Central memory CD4-positive, alpha-beta T cell (primary cell): ENCODE results near the gene COPE.
"Not testable (repeated sequence)": the region's sequence is repeated elsewhere in the genome, so short reads cannot be mapped to it uniquely, and the experiment has no call there.

ENCODE experiments used
- DNase-seq: peaks from one replicate; pipeline ENCODE4 v3.0.0; 2022
- total RNA-seq, 3 experiments: gene quantifications; one replicate each; lab custom pipeline; 2026; lab: John Stamatoyannopoulos, UW

Gene COPE
- 44.6 to 72.0 (median 57.0) reads per million in 3 experiments for total RNA-seq

DNA sequence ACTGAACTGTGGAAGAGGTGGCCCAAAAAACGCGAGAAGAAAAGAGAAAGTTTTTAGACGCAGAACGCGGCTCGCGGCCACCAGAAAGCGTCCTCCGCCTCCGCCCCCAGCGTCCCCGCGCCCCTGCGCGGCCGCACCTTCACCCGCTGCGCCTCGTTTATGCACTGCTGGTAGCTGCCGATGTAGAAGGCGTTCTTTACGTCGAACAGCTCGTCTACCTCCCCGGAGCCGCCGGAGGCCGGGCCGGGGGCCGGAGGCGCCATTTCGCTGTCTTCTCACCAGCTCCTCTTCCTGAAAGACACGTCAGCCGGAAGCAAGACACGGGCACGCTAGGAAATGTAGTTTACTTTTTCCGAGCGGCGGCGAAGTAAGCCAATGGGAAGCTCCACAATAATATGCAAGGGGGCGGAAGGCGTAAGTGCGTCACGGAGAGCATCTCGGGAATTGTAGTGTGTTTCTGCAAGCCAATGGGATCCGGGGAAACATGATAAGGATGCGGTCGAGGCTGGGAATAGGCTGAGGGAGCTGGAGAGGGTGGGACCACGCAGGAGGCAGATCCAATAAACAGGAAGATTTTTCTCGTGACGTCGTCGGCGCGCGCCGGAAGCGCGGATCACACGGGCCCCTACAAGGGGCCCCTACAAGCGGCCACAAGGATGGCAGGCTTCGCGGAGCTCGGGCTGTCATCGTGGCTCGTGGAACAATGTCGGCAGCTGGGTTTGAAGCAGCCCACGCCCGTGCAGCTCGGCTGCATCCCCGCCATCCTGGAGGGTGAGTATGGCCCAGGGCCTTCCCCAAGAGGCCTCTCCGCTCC lies at the start of gene COPE, which contains the start of gene DDX49:
TSS of gene COPE (minus strand) at position 302 of the 814 bp plus-strand sequence. CDS start at position 263, 39 bp downstream.
TSS of gene DDX49 (plus strand) at position 630 of the 814 bp plus-strand sequence. CDS start at position 657, 27 bp downstream.
- peak; percentile 99 for DNase-seq

DNA sequence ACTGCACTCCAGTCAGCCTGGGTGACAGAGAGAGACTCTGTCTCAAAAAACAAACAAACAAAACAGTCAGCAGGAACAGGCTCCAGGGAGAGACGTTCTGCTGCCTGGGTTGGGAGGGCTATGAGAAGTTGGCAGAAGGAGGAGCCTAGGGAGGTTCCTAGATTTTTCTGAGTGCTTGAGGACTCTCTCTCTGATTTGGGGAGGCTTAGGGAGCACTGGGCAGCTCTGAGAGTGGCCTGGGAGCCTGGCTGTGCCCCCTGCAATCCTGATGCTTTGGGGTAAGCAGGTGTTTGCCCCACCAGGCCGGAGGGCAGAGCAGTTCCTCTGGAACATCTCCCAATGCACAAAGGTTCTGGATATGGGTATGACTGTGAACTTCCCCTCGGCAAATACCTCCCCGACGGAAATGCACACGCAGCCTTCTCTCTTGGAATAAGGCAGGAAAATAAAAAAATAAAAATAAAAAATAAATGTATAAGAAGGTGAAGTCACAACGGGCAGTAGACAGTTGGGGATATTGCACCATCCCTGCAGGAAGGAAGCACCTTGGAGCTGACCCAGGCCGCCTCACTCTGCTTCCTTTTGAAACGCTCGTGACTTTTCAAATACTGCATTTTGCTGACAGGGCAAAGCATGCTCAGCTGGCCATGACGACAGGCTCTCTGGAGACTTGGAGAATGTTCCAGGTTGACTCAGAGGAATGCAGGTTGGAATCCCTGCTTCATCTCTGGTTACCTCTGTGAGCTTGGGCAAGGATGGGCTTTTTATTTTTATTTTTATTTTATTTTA lies 48.4 kb upstream of the COPE start:
- DNase-seq, result no peak

DNA sequence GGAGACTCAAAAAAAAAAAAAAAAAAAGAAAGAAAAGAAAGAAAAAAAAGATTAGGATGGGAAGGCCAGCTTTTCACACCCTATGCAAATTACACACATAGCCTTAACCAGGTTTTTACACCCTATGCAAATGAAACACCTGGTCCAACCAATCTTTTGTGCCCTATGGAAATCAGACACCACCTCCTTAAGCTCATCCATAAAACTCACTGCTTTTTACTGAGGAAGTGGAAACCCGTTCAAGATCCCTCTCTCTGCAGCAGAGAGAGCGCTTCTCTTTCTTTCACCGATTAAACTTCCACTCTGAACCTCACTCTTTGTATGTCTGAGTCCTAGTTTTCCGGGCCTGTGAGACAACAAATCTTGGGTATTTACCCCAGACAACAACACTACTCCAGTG lies 47.1 kb upstream of the COPE start:
- DNase-seq, result no peak

DNA sequence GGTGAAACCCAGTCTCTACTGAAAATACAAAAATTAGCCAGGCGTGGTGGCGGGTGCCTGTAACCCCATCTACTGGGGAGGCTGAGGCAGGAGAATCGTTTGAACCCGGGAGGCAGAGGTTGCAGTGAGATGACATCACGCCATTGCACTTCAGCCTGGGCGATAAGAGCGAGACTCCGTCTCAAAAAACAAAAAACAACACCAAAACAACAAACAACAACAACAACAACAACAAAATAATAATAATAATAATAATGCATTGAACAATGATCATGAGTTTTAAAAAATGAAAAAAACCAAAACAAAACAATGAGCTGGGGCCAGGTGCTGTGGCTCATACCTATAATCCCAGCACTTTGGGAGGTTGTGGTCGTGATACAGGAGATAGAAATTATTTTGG lies 44.9 kb upstream of the COPE start:
- DNase-seq, result no peak

DNA sequence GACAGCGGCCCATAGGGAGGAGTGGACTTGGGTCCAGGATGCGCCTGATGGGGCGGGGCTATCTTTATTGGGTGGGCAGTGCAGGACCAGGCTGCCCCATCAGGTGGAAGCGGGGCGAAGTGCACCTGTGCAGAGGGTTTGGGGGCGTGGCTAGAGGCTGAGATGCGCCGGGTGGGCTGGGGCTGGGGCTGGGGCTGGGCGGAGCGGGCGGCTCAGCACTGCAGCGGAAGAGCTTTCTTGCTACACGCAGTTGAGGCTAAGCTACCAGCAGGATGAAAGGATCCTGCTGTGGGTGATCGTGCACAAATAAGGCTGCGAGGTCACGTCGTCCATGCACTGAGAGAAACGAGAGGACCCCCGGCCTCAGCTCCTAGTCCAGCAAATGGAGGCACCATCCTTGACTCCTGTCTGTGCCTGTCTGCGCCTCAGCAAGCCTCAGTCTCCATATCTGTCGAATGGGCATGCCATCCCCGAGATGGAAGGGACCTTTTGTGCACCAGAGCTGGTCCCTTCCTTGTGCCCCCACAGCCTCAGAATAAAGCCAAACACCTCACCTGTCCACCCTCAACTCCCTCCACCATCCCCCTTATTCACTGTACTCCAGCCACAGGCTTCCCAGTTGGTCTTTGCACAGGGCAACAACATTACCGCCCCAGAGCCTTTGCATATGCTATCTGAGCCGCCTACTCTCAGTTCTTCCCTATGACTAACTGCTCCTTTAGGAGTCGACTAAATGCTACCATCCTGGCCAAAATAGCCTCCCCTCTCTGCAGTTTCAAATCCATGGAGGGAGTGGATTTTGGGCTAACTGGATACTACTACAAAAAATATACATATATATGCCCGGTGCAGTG lies 42.8 kb upstream of the COPE start:
- no peak for DNase-seq

DNA sequence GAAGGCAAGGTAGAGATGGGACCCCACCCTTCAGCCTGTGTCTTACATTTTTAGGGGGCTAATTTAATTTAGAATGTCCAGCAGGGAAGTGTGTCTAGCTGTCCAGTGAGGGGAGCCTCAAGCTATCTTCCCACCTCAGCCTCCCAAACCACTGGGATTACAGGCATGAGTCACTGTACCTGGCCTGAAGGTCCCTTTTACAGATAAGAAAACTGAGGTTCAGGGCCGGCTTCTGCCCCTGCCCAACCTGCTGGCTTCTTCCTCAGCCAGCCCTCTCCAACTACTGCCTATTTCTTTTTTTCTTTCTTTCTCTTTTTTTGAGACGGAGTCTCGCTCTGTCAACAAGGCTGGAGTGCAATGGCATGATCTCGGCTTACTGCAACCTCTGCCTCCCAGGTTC lies 41.2 kb upstream of the COPE start:
- no peak for DNase-seq

DNA sequence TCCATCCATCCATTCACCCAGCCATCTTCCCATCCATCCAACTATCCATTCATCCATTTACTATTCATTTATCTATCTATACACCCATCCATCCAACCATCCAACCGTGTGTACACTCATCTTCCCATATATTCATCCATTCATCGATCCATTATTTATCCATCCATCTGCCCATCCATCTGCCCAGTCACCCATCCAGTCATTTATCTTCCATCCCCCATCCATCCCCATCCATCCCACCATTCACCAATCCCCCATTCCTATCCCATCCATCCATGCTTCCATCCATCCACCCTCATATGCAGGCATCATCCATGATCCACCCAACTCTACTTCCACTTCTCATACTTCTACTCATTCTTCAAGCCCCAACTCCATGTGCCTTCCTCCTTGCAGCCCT lies 35.9 kb upstream of the COPE start:
- DNase-seq, result no peak

DNA sequence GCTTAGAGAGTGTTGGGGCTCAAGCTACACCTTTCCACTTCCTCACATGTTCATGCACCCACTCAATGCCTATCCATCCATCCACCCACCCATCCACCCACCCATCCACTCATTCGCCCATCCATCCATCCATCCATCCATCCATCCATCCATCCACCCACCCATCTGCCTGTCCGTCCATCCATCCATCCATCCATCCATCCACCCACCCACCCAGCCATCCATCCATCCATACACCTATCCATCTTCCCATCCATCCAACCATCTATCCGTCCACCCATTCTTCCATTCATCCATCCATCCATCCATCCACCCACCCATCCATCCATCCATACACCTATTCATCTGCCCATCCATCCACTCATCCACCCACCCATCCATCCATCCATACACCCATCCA lies 34.9 kb upstream of the COPE start:
- DNase-seq, result no peak

DNA sequence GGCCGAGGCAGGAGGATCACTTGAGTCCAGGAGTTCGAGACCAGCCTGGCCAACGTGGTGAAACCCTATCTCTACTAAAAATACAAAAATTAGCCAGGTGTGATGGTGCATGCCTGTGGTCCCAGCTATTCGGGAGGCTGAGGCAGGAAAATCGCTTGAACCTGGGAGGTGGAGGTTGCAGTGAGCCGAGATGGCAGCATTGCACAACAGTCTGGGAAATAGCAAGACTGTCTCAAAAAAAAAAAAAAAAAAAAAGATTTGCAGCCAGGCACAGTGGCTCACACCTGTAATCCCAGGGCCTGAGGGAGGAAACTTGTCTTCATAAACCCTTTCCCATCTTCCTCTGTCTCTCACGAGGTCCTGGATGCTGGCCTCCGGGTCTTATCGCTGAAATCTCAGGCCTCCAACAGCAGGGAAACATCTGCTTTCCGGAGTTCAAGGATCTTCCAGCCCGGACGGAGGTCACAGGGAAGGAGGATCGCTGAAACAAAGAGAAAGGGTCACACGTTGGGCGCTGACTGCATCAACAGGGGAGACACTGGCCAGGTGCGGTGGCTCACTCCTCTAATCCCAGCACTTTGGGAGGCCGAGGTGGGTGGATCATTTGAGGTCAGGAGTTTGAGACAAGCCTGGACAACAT lies 33.3 kb upstream of the COPE start:
- not testable (repeated sequence) for DNase-seq

DNA sequence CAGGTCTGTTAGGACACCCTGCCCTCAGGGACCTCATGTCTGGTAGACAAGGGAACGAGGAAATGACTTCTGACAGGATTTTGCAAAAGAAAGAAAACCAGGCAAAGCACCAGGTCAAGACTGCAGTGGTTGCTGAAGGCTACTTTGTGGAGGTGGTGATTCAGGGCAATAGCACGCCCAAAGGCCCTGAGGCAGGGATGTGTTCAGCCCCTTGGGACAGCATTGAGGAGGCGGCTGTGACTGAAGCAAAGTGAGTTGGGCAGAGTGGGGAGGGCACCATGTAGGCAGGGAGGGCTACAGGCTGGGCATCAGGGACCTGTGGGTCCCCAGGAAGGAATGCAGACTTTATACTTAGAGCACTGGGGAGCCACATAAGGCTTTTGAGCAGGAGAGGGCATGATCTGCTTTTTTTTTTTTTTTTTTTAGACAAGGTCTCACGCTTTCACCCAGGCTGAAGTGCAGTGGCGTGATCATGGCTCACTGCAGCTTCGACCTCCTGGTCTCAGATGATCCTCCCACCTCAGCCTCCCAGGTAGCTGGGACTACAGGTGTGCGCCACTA lies 32.6 kb upstream of the COPE start:
- DNase-seq, result no peak

DNA sequence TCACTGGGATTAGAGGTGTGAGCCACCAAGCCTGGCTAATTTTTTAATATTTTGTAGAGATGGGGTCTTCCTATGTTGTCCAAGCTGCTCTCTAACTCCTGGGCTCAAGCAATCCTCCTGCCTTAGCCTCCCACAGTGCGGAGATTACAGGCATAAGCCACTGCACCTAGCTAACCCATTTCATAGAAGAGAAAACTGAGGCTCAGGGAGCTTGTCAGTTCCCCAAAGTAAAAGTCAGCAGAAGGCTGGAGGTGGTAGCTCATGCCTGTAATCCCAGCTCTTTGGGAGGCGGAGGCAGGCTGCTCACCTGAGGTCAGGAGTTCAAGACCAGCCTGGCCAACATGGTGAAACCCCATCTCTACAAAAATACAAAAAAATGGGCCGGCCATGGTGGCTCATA lies 30.7 kb upstream of the COPE start:
- DNase-seq, result no peak

DNA sequence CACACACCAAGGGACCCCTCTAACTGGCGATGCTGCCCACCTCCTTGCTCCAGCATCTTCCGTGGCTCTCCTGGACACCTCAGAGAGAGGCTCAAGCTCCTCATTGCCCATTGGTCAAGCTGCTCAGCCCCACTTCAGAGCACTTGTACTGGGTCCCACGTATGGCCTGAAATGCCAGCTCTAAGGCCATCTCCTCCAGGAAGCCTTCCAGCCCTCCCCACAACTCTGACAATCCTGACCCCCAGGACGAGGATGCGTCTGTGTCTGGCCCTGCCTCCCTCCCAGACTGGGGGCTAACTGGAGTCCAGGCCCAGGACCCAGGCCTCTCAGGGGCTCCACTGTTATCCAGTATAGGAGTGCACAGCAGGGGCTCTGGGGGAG lies 29.8 kb upstream of the COPE start:
- no peak for DNase-seq

DNA sequence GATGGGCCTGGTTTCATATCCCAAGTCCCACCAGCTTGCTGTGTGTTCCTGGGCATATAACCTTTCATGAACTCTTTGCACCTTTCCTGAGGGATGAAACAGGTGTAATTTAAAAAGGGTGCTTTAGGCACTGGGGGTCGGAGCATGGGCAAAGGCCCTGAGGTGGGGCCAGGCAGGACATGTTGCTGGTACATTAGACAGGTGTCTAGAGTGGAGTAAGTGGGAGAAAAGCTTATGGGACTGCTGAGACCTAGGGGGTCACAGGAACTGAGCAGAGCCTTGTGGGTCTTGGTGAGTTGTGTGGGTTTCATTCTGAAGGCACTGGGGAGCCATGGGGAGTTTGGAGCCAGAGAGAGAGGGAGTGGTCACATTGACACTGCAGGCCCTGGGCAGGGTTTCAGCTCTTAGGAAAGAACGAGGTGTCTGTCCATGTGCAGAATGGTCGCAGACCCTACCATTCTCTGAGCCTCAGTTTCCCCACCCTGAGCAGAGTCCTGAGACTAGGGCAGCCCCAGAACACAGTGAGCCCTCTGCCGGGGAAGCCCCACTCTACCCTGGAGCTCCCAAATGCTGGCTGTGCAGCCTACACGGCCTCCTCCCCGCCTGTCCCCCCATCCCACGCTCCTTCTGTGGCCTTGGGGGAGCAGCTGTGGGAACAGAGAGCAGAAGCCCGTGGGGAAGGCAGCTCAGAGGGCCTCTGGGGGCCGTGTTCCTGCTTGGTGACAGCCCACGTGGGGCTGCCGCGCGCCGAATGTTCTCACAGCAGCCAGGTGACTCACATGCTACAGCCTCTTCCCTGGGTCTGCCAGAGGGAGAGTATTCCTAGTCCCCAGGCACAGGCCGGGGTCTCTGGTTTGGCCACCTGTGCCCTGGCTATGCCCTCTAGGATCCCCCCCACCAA lies 29.1 kb upstream of the COPE start:
- no peak for DNase-seq

DNA sequence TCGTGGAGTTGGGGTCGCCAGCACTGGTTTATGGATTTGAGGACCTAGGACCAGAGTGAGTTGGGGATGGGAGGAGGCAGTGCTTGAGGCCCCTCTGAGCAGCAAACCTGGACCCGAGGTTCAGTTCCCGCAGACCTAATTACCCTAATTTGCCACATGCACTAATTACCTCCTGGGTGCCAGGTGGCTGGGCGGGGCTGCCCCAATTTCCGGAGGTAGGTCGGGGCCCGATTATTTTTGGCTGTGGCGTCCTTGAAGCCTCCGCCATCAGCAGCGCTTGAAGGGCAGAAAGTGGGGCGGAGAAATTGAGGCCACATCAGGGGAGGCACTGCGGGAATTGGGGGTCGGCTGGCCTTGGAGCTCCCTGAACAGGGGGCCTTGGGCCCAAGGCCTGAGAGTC lies 27.7 kb upstream of the COPE start:
- DNase-seq, result no peak

DNA sequence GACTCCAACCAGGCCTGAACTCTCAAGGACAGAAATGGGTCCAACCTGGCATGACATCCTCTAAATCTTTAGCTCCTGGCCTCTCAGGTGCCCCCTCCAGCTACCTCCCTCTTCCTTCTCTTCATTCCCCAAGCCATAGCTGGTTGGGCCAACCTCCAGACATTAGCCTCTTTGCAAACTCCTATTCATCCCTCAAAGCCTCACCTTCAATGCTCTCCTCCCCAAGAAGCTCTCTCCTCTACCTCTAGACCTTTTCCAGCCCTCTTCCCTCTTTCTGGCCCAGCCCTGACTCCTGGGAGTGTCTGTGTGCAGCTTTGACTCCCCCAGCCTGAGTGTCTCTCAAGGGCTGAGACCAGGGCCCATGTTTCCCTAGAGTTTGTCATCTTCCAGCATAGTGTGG lies 27.1 kb upstream of the COPE start:
- no peak for DNase-seq

DNA sequence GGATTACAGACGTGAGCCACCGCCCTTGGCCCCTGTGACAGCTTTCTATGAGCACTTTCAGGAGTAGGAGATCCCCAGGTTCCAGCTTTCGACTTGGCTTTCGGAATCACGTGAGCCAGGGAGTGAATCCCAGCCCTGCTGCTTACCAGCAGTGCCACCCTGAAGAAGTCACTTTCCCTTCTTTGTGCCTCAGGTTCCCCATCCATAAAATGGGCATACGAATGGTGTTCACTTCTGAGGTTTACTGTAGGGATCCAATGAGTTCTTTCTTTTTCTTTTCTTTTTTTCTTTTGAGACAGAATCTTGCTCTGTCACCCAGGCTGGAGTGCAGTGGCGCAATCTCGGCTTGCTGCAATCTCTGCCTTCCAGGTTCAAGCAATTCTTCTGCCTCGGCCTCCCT lies 26.1 kb upstream of the COPE start:
- DNase-seq, result no peak

DNA sequence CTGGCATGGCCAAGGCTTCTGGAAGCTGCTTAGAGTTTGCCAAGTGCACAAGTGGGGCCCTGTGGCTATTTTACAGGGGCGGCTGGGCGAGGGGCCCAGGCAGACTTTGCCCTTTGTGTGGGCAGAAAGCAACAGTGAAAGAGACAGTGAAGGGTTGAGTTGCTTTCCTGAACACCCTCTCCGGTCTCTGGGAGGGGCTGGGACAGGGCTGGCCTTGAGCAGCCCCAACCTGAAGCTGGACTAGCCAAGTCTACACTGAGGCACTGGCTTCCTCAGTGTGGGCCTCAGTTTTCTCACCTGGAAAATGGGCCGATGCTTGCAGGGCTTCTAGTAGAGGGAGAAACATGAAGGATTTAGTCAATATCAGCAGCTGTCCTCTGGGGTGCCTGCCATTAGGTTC lies 24.3 kb upstream of the COPE start:
- no peak for DNase-seq

DNA sequence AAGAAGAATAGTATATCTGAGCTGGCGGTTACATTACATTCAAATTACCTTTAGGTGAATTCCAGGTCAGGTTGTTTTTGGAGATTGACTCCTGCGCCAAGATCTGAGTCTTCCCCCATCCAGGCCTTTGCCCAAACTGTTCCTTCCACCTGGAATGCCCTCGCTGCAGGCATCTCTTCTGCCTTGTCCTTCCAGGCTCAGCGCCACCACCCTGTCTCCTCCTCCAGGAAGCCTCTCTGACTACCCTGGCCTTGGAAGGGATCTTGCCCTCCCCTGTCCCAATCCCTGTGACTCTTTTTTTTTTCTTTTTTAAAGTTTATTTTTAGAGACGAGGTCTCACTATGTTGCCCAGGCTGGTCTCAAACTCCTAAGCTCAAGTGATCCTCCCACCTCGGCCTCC lies 23.5 kb upstream of the COPE start:
- DNase-seq, result no peak

DNA sequence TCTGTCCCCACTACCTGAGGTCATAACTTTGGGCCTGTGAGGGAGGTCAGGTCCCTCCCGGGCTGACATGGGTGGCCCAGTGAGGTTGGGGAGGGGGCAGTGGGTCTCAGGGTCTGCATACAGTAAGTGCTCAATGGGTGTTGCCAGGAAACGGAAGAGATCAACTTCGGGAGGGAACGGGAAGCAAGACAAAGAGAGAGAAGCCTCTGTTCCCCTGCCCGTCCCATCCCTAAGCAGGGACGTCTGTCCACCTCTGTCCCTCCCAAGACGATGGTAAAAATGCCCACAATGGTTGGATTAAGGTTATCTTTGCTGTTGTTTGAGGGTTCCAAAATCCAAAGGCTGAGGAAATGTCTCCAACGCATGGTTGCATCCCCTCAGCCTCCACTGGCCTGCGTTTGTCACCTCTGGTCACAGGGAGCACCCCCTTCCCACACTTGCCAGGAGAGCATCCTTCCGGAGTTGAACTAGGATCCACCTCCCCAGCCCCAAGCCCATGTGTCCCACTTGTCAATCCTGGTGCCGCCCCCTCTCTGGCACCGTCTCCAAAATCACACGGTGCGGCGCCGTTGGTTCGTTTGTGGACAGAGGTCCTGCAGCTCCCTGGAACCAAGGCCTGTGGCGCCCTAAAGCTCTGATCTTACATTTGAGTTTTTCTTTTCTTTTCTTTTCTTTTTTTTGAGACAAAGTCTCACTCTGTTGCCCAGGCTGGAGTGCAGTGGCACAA lies 22.6 kb upstream of the COPE start:
- DNase-seq, result no peak
